H9 (cell line): ENCODE data around the gene COQ8A. TPM values are rescaled to one million over a fixed set of nuclear protein-coding genes. Genes with fewer than 3 reads are reported as not detected.

Experiments
- DNase-seq: peaks from one replicate; pipeline ENCODE4 v3.0.0-alpha.2; 2017
- H2AFZ ChIP-seq: one replicate; pipeline ENCODE4 v1.6.1; 2013; ENCODE audit warnings: mild to moderate bottlenecking, low read length, control low read depth, moderate library complexity
- H2AK5ac ChIP-seq: 2 replicates; pipeline ENCODE4 v1.6.1; 2013; ENCODE audit warnings: low read length, control low read depth, mixed read lengths; ENCODE audit not compliant: insufficient read length
- H2BK120ac ChIP-seq: one replicate; pipeline ENCODE4 v1.6.1; 2013; ENCODE audit warnings: low read depth, mild to moderate bottlenecking, low read length, control low read depth, inconsistent platforms; ENCODE audit not compliant: poor library complexity, severe bottlenecking
- H2BK12ac ChIP-seq: 2 replicates; pipeline ENCODE4 v1.6.1; 2013; ENCODE audit warnings: low read length, control low read depth, mixed read lengths, low read depth; ENCODE audit not compliant: insufficient read length
- H2BK15ac ChIP-seq: 2 replicates; pipeline ENCODE4 v1.6.1; 2013; ENCODE audit warnings: low read depth, low read length, control low read depth
- H2BK20ac ChIP-seq: one replicate; pipeline ENCODE4 v1.6.1; 2013; ENCODE audit warnings: low read depth, mild to moderate bottlenecking, low read length, control low read depth, inconsistent platforms; ENCODE audit not compliant: poor library complexity, severe bottlenecking
- H2BK5ac ChIP-seq: 2 replicates; pipeline ENCODE4 v1.6.1; 2013; ENCODE audit warnings: low read length, control low read depth, mixed read lengths; ENCODE audit not compliant: insufficient read length
- H3K14ac ChIP-seq: 2 replicates; pipeline ENCODE4 v1.6.1; 2013; ENCODE audit warnings: low read length, control low read depth; ENCODE audit not compliant: insufficient read depth
- H3K18ac ChIP-seq: 2 replicates; pipeline ENCODE4 v1.6.1; 2013; ENCODE audit warnings: low read depth, mild to moderate bottlenecking, mixed read lengths, low read length, control low read depth; ENCODE audit not compliant: insufficient read length
- H3K23ac ChIP-seq: 2 replicates; pipeline ENCODE4 v1.6.1; 2013; ENCODE audit warnings: low read length, control low read depth, mixed read lengths, low read depth; ENCODE audit not compliant: insufficient read length
- H3K23me2 ChIP-seq: 2 replicates; pipeline ENCODE4 v1.6.1; 2013; ENCODE audit warnings: low read depth, mild to moderate bottlenecking, mixed read lengths, low read length, control low read depth; ENCODE audit not compliant: insufficient read length, poor library complexity, severe bottlenecking
- H3K27ac ChIP-seq: 2 replicates; pipeline ENCODE4 v1.5.1; 2013; ENCODE audit warnings: low read length, control low read depth, mixed read lengths, low read depth; ENCODE audit not compliant: insufficient read length
- H3K27me3 ChIP-seq: 2 replicates; pipeline ENCODE4 v1.6.1; 2013; ENCODE audit warnings: low read length, control low read depth, inconsistent platforms; ENCODE audit not compliant: insufficient read depth
- H3K4ac ChIP-seq: 2 replicates; pipeline ENCODE4 v1.6.1; 2013; ENCODE audit warnings: low read depth, mild to moderate bottlenecking, control low read depth, inconsistent platforms, low read length, moderate library complexity
- H3K4me1 ChIP-seq: 2 replicates; pipeline ENCODE4 v1.6.1; 2013; ENCODE audit warnings: low read length, control low read depth, inconsistent platforms; ENCODE audit not compliant: insufficient read depth
- H3K4me2 ChIP-seq: 2 replicates; pipeline ENCODE4 v1.6.1; 2013; ENCODE audit warnings: low read length, control low read depth, mixed read lengths; ENCODE audit not compliant: insufficient read length, insufficient read depth
- H3K56ac ChIP-seq: 2 replicates; pipeline ENCODE4 v1.6.1; 2013; ENCODE audit warnings: low read depth, mild to moderate bottlenecking, mixed read lengths, low read length, control low read depth; ENCODE audit not compliant: insufficient read length
- H3K79me1 ChIP-seq: 2 replicates; pipeline ENCODE4 v1.6.1; 2013; ENCODE audit warnings: low read depth, mild to moderate bottlenecking, moderate library complexity, low read length, control low read depth, inconsistent platforms; ENCODE audit not compliant: insufficient read depth, poor library complexity, severe bottlenecking
- H3K79me2 ChIP-seq: 2 replicates; pipeline ENCODE4 v1.6.1; 2013; ENCODE audit warnings: low read length, control low read depth, inconsistent platforms; ENCODE audit not compliant: insufficient read depth
- H3K9ac ChIP-seq: 2 replicates; pipeline ENCODE4 v1.6.1; 2013; ENCODE audit warnings: low read length, control low read depth, mixed read lengths; ENCODE audit not compliant: insufficient read length; ENCODE audit errors: extremely low read depth
- H3K9me3 ChIP-seq: one replicate; pipeline ENCODE4 v1.6.1; 2013; ENCODE audit warnings: low read depth, low read length, inconsistent platforms; ENCODE audit not compliant: control insufficient read depth
- H3T11ph ChIP-seq: one replicate; pipeline ENCODE4 v1.6.1; 2013; ENCODE audit warnings: mild to moderate bottlenecking, low read length, control low read depth, inconsistent platforms
- H4K20me1 ChIP-seq: one replicate; pipeline ENCODE4 v1.6.1; 2013; ENCODE audit not compliant: control insufficient read depth, insufficient read length, insufficient read depth
- H4K5ac ChIP-seq: 2 replicates; pipeline ENCODE4 v1.6.1; 2013; ENCODE audit warnings: low read depth, mild to moderate bottlenecking, mixed read lengths, low read length, control low read depth; ENCODE audit not compliant: insufficient read length
- H4K8ac ChIP-seq: replicated peaks from 2 replicates; pipeline ENCODE4 v1.6.1; 2013; ENCODE audit warnings: low read length, control low read depth, mixed read lengths, low read depth; ENCODE audit not compliant: insufficient read length
- H4K91ac ChIP-seq: 2 replicates; pipeline ENCODE4 v1.6.1; 2013; ENCODE audit warnings: low read depth, mild to moderate bottlenecking, moderate library complexity, mixed read lengths, low read length, control low read depth; ENCODE audit not compliant: insufficient read length
- H3K27ac Mint-ChIP-seq, 3 experiments: 2 replicates in 2 of 3; 3 replicates in 1 of 3; pipeline ENCODE4 v1.8.0; 2020 to 2021; ENCODE audit warnings: mixed read lengths in 3 of 3, mild to moderate bottlenecking in 1 of 3, moderate library complexity in 1 of 3
- H3K27me3 Mint-ChIP-seq: 2 replicates; pipeline ENCODE4 v1.8.0; 2021; ENCODE audit warnings: low read depth, mild to moderate bottlenecking, moderate library complexity, mixed read lengths
- H3K36me3 Mint-ChIP-seq, 3 experiments: 2 replicates in 2 of 3; 3 replicates in 1 of 3; pipeline ENCODE4 v1.8.0; 2020 to 2021; ENCODE audit warnings: low read depth in 3 of 3, mixed read lengths in 3 of 3; ENCODE audit not compliant: insufficient read depth in 1 of 3
- H3K4me1 Mint-ChIP-seq, 2 experiments: 2 replicates each; pipeline ENCODE4 v1.8.0; 2020; ENCODE audit warnings: mixed read lengths in 2 of 2
- H3K4me3 Mint-ChIP-seq, 2 experiments: 2 replicates in 1 of 2; 3 replicates in 1 of 2; pipeline ENCODE4 v1.8.0; 2020 to 2021; ENCODE audit warnings: mild to moderate bottlenecking in 2 of 2, mixed read lengths in 2 of 2, moderate library complexity in 1 of 2
- H3K9me3 Mint-ChIP-seq, 2 experiments: 2 replicates in 1 of 2; 3 replicates in 1 of 2; pipeline ENCODE4 v1.8.0; 2020; ENCODE audit warnings: mild to moderate bottlenecking in 2 of 2, mixed read lengths in 2 of 2, moderate library complexity in 1 of 2
- CTCF ChIP-seq: fragments of 200-600 bp; sonication (generic); conservative IDR thresholded peaks from 3 replicates; pipeline ENCODE4 v1.8.0; 2021; ENCODE audit warnings: antibody characterized with exemption, mild to moderate bottlenecking
- WGBS: extraction: QIAGEN DNeasy Blood & Tissue Kit; methylation state at CpG from one replicate; pipeline ENCODE4 v1.1.7; 2013; ENCODE audit warnings: missing lambda C conversion rate, low lambda C conversion rate, mixed read lengths; ENCODE audit not compliant: insufficient read length; ENCODE audit errors: extremely low coverage; 5-methylcytosine and 5-hydroxymethylcytosine counted together
- total RNA-seq: library from RNA; stranded (reverse); gene quantifications from 2 replicates; pipeline ENCODE4 v1.2.1, GENCODE V29; 2021

The COQ8A gene
- total RNA-seq, 1 experiment from 2014 or later = 26.0 TPM

DNA sequence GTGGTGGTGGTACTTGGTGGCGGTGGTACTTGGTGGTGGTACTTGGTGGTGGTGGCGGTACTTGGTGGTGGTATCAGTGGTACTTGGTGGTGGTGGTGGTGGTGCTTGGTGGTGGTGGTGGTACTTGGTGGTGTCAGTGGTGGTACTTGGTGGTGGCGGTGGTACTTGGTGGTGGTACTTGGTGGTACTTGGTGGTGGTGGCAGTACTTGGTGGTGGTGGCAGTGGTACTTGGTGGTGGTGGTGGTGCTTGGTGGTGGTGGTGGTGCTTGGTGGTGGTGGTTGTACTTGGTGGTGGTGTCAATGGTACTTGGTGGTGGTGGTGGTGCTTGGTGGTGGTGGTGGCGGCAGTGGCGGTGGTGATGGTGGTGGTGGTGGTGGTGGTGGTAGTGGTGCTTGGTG lies 20.2 kb downstream of the COQ8A start:
- Histone ChIP-seq H3K27me3 (no peaks in the 10 kb centered on the region), H3K4ac (no peak overlapping the region), H2BK5ac (no peak overlapping the region), H3K4me1 (no peaks in the 10 kb centered on the region), H2AK5ac (no peak overlapping the region), H4K20me1 (no peaks in the 10 kb centered on the region), H3T11ph (no peak overlapping the region), H2BK120ac (no peak overlapping the region), H2BK20ac (no peak overlapping the region), H2BK12ac (no peak overlapping the region), H3K56ac (no peak overlapping the region), H3K23me2 (no peaks in the 10 kb centered on the region), H4K91ac (no peak overlapping the region), H4K5ac (no peak overlapping the region), H3K79me2 (no peaks in the 10 kb centered on the region; the same call in 1 of the 2 replicates), H2AFZ (no peak overlapping the region), H2BK15ac (no peak overlapping the region), H3K23ac (no peak overlapping the region), H3K9me3 (no peaks in the 10 kb centered on the region), H3K79me1 (no peaks in the 10 kb centered on the region), H3K14ac (no peak overlapping the region), H4K8ac (no peak overlapping the region), H3K4me2 (no peak overlapping the region), H3K18ac (no peak overlapping the region), H3K27ac (no peak overlapping the region), H3K9ac (no peak overlapping the region)
- peaks cover 20 to 26% of the 10 kb centered on the region in 2 experiments; a peak in 4 of 5 replicates for H3K9me3 Mint-ChIP-seq
- no peak for DNase-seq
- no peak for TF ChIP-seq CTCF
- H3K27ac Mint-ChIP-seq = no peak overlapping the region
- WGBS = no CpG with 5 or more reads among the region's 5 CpGs
- no peak overlapping the region for H3K4me3 Mint-ChIP-seq
- H3K4me1 Mint-ChIP-seq = peaks cover 0 to 3% of the 10 kb centered on the region in 2 experiments; a peak in 3 of 4 replicates
- H3K36me3 Mint-ChIP-seq = peaks cover 6 to 36% (median 10%) of the 10 kb centered on the region in 3 experiments; a peak in 6 of 7 replicates
- H3K27me3 Mint-ChIP-seq = no peaks in the 10 kb centered on the region; the same call in 1 of the 2 replicates
